ENCODE results near the gene PKNOX1.
A peak's percentile ranks its signal among the peaks of the same experiment; 100 is the strongest.
"Not testable (repeated sequence)": the region's sequence is repeated elsewhere in the genome, so short reads cannot be mapped to it uniquely, and the experiment has no call there.

PKNOX1 gene

GRCh38 chr21:42988236-42988965, 14.0 kb downstream of the PKNOX1 start:
- peak; percentile 38 to 40 for DNase-seq (ENCODE audit: low read depth in 2 of 2)
- TF ChIP-seq CTCF (IDR thresholded peaks at IDR 0.05; ENCODE audit: low read depth, low read length) = no peak
- H3K4me3 ChIP-seq (replicated peaks in 1 of 2; ENCODE audit: low read depth in 2 of 2, low read length in 2 of 2) = no peak overlapping the region

- not testable (repeated sequence) for H3K4me3 ChIP-seq (replicated peaks in 1 of 2; ENCODE audit: low read depth in 2 of 2, low read length in 2 of 2); DNase-seq (ENCODE audit: low read depth in 2 of 2)
Observed at GRCh38 chr21:42989370-42989769, 15.0 kb downstream of the PKNOX1 start.

GRCh38 chr21:42989816-42990650, 15.7 kb downstream of the PKNOX1 start:
- no peak for DNase-seq (ENCODE audit: low read depth in 2 of 2)
- TF ChIP-seq CTCF (IDR thresholded peaks at IDR 0.05; ENCODE audit: low read depth, low read length) = no peak
- no peak overlapping the region for H3K4me3 ChIP-seq (replicated peaks in 1 of 2; ENCODE audit: low read depth in 2 of 2, low read length in 2 of 2)

GRCh38 chr21:42991992-42992740, 17.8 kb downstream of the PKNOX1 start:
- H3K4me3 ChIP-seq (replicated peaks in 1 of 2; ENCODE audit: low read depth in 2 of 2, low read length in 2 of 2) = no peak overlapping the region
- no peak for TF ChIP-seq CTCF (IDR thresholded peaks at IDR 0.05; ENCODE audit: low read depth, low read length)
- peak; percentile 91 to 93 for DNase-seq (ENCODE audit: low read depth in 2 of 2)

GRCh38 chr21:42993051-42993712, 18.8 kb downstream of the PKNOX1 start:
- no peak for TF ChIP-seq CTCF (IDR thresholded peaks at IDR 0.05; ENCODE audit: low read depth, low read length)
- DNase-seq (ENCODE audit: low read depth in 2 of 2) = peak in 1 of 2 donors; percentile 50

GRCh38 chr21:42997053-42997452, 22.7 kb downstream of the PKNOX1 start:
- no peak for TF ChIP-seq CTCF (IDR thresholded peaks at IDR 0.05; ENCODE audit: low read depth, low read length)
- H3K4me3 ChIP-seq (replicated peaks in 1 of 2; ENCODE audit: low read depth in 2 of 2, low read length in 2 of 2) = no peak overlapping the region
- peak; percentile 96 to 97 for DNase-seq (ENCODE audit: low read depth in 2 of 2)

More at GRCh38 chr21:42993051-42993712, 18.8 kb downstream of the PKNOX1 start:
- no peak overlapping the region for H3K4me3 ChIP-seq (replicated peaks in 1 of 2; ENCODE audit: low read depth in 2 of 2, low read length in 2 of 2)

GRCh38 chr21:42997983-42998382, 23.6 kb downstream of the PKNOX1 start:
- not testable (repeated sequence) for DNase-seq (ENCODE audit: low read depth in 2 of 2); H3K4me3 ChIP-seq (replicated peaks in 1 of 2; ENCODE audit: low read depth in 2 of 2, low read length in 2 of 2)

- not testable (repeated sequence) for DNase-seq (ENCODE audit: low read depth in 2 of 2)
Observed at GRCh38 chr21:42999152-42999551, 24.8 kb downstream of the PKNOX1 start.

GRCh38 chr21:43000041-43000440, 25.7 kb downstream of the PKNOX1 start:
- not testable (repeated sequence) for H3K4me3 ChIP-seq (replicated peaks in 1 of 2; ENCODE audit: low read depth in 2 of 2, low read length in 2 of 2); DNase-seq (ENCODE audit: low read depth in 2 of 2)

More at GRCh38 chr21:42999152-42999551, 24.8 kb downstream of the PKNOX1 start:
- H3K4me3 ChIP-seq (replicated peaks in 1 of 2; ENCODE audit: low read depth in 2 of 2, low read length in 2 of 2) = not testable (repeated sequence)
